ENCODE measurements around the gene GPR37.

The GPR37 gene

DNA sequence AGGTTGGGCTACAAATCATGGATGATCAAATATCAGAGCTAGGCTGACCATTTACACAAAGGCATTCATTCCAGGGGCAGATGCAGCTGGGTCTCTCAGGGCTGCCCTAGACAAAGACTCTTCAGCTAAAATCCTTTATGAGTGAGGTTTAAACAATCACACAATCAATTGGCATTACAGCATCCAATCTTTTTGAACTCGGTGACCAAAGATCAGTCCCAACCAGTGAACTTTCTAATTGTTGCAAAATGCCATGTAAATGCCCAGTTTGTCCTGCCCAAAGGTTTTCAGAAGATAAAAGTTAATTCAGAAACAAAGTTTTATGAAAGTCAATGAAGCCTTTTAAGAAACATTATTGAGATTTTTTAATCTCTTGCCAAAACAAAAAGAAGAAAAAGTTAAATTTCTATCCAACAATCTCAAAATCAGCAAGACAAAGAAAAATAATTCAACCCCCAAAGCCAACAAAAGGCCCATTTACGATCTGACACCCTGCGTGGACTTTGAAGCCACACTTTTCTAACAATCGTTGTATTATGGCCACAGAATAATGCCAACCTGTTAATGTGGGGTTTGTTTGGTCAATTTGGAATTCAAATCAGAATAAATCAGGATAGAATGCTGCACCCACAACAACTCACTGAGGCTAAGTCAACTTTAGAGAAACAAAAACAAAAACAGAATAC, 40.9 kb downstream of the GPR37 start:
- no peak for DNase-seq (ENCODE audit: low read depth)

DNA sequence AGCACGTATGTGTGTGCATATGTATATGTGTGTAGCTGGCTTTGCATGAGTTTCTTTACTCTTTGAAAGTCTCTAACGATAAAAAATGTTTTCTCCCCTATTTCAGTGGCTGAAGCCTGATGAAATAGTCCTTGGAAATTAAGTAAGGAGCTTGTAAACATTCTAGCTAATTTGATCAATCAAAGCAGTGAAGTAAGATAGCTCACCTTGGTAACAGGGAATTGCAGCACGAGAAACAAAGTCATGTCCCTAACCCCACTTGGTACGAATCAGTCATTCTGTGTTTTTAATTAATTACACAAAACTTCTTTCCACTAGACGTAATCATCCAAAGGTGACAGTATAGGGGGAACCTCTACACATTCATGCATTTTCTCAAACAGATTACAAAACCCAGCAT, 41.5 kb downstream of the GPR37 start:
- no peak for DNase-seq (ENCODE audit: low read depth)

DNA sequence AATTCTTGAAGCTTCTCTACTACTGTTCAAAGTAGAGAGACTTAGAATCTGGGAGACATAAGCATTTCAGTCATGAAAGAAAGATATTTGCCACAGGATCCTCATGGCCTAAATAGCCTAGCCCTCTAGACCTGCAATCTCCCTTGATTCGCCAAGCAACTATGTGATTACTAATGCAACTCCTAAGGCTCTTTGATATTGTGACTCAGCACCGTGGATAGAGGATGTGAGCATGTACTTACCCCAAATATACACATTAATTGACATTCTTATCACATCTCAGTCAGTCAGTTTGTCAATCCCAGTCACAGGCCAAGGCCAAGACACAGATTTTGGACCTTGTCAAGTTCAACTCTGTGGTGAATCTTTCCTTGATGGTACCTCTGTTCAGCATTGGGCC, 42.6 kb downstream of the GPR37 start:
- DNase-seq (ENCODE audit: low read depth) = no peak

- peak; percentile 38 for DNase-seq (ENCODE audit: low read depth)
Measured at GRCh38 chr7:124722292-124722691, 43.3 kb downstream of the GPR37 start.

GRCh38 chr7:124720195-124720594, 45.4 kb downstream of the GPR37 start:
- no peak for DNase-seq (ENCODE audit: low read depth)

DNA sequence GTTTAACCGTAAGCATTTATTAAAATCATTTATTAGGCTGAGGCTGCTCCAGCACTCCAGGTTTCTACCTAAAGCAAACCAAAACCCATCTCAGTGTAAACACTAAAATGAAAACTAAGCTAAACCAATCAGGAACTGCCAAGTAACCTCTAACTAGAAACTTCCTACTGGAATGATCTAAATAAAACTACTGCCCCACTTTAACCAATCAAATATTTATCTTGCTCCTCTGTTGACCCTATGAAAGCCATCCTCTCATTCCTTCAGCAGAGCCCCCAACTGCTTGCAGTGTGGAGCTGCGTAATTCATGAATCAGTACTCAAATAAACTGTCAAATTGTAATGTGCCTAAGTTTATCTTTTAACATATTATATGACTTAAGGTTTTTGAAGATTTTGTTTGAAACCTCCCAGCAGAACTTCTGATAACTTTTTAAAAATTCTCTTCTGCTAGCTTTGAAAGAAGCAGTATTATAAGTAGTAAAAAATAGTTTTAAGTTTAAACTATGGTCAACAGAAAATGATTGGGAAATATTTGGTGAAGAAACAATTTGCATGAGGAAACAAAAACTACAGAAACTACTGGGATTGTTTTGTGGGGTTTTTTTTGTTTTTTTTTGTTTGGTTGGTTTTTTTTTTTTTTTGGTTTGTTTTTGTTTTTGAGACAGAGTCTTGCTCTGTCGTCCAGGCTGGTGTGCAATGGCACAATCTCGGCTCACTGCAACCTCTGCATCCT, 47.4 kb downstream of the GPR37 start:
- DNase-seq (ENCODE audit: low read depth) = no peak

- DNase-seq (ENCODE audit: low read depth) = no peak
Measured at GRCh38 chr7:124716894-124717293, 48.7 kb downstream of the GPR37 start.

DNA sequence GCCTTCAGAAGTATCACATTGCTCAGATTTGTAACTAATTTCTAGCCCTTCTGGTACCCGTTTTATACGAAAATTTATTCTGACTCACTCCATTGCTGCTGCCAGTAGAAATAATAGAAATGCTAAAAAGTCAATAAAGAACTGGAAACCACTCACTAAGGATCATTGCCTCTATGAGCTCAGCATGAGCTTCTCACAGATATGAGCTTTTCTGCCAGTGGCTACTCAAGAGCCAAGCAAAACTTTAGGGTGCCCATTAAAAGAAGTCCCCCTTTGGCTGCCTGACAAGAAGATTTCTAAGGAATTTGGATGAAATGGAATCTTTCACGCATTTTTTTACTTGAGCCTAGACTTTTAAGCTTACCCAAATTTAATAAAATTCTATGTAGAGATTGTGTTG, 52.5 kb downstream of the GPR37 start:
- DNase-seq (ENCODE audit: low read depth) = peak; percentile 83

DNA sequence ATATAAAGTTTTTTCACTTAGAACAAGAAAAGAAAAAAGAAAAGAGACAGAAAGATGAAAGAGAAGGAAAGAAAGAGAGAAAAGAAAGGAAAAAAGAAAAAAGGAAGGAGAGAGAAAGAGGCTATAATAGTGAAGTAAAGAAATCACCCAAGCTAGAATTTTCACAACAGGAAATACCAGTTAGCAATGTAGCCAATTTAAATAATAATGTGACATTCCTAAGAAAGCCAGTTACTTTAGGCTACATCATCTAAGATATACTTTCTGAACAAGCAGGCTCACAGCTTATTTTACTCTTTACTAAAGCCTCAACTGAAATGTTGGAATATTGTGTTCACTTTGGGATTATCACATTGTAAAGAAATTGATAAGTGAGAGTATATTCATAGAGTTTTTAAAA, 53.6 kb downstream of the GPR37 start:
- no peak for DNase-seq (ENCODE audit: low read depth)

DNA sequence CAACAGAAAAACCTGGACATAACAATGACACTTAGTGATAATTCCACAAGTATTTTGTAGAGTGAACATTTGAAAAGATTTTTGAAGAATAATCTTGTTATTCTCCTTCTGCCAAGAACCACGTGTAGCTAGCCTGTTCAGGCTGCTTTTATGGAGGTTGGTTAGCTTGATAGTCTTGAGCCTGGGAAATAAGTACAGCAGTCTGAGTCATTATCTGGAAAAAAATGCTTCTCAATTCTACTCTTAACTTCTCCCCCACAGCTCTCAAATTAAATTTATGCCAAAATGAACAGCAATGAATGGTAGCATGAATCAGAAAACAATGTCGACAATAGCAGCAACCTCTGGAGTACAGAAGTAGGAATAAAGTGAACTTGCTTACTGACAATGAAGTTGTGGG, 63.2 kb downstream of the GPR37 start:
- DNase-seq (ENCODE audit: low read depth) = peak; percentile 36

DNA sequence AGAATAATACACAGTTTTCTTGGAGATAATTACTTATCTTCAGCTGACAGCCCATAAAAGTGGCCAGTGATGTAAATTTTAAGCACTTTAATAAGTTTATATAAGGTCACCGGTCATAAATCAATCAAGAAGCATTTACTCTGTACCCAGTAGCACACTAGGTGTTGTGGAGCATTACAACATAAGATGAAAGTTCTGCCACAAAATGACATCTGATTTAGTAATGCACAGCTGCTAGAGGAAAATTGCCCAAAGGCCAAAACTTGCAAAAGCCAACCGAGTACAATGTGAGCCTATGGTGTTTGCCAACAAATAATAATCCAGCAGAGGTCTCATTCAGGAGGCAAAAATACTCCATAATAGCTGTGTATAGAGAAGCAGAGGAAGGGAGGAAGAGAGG, 63.6 kb downstream of the GPR37 start:
- no peak for DNase-seq (ENCODE audit: low read depth)

DNA sequence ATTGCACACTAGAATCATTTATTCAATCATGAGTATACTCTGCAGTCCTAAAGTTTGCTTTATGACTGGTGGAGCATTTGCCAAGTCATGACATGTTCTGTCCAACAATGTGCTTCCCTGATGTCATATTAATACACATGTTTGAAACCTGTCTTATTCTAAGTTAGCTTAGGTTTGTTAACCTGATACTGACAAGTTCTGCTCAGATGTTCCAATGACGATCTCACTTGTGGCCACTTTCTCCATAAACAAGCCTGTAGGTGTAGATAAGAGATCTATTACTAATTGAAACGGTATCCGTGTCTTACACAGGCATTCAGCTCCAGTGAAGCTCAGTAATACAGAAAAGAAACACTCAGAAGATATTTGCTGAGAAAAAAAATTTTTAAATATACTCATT, 64.9 kb downstream of the GPR37 start:
- DNase-seq (ENCODE audit: low read depth) = no peak

DNA sequence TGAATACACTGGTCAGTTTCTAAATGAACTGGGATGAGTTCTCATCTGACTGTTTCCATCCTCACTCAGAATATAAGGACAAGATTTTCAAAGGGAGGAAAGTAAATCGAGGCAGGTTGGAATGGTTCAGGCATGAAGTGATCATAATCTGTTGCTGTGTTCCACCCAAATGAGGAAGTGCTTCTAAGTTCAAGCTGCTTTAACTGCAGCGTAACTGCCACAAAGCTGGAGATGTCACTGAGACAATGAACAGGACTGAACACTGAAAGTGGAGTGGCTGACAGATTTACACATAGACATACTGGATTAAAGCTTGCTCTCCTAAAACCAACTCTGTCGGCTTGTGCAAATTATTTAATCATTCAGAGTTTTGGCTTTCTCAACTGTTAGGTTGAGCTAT, 66.6 kb downstream of the GPR37 start:
- no peak for DNase-seq (ENCODE audit: low read depth)

- no peak for DNase-seq (ENCODE audit: low read depth)
Measured at GRCh38 chr7:124697746-124698145, 67.8 kb downstream of the GPR37 start.
